GM19468 (cell line): ENCODE data around the gene COL2A1.

Experiments
- ATAC-seq: cut with Tn5 transposase; IDR thresholded peaks from one replicate; pipeline ENCODE4 v1.9.1; 2021; ENCODE audit warnings: mild to moderate bottlenecking, moderate library complexity, moderate number of reproducible peaks; ENCODE audit not compliant: unreplicated experiment; ENCODE audit errors: extremely low read depth

The COL2A1 gene

GRCh38 chr12:47992776-47993175, 11.5 kb downstream of the COL2A1 start:
- ATAC-seq, result no peak

GRCh38 chr12:47991106-47992061, 12.9 kb downstream of the COL2A1 start:
- no peak for ATAC-seq

GRCh38 chr12:47990351-47991105, 13.7 kb downstream of the COL2A1 start:
- ATAC-seq, result peak; percentile 68

DNA sequence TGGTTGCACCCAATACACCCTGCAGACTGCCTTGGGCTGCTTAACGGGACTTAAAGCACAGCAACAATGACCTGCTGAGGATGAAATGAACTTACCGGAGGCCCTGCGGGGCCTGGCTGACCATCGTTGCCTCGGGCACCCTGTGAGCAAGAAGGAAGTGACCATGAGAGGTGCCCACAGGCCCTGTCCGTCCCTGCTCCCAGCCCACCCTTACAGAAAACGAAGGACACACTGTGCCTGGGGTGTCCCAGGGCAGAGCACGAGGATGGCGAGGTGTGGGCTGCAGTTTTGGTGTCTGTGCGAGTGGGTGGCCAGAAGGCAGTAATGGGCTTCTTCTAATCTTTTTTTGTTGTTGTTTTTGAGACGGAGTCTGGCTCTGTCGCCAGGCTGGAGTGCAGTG, 14.6 kb downstream of the COL2A1 start:
- ATAC-seq, result no peak

- ATAC-seq, result no peak
Observed at GRCh38 chr12:47989023-47989417, 15.3 kb downstream of the COL2A1 start.

GRCh38 chr12:47988073-47989022, 15.9 kb downstream of the COL2A1 start:
- ATAC-seq, result no peak

GRCh38 chr12:47987411-47988072, 16.7 kb downstream of the COL2A1 start:
- no peak for ATAC-seq

DNA sequence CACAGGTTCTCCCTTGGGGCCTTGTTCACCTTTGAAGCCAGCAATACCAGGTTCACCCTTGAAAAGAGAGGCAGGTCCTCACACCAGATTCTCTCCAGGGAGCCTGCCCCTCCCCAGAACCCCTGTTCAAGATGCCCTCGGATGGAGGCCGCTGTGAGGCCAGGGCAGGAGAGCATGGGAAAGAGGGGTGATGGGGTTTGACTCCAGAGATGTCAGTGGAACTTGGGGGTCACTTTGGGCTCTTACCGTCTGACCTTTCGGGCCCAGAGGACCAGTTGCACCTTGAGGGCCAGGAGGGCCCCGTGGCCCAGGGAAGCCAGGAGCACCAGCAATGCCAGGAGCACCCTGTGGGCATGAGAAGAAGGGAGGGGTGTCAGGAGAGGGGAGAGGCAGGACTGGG, 17.4 kb downstream of the COL2A1 start:
- ATAC-seq, result no peak

DNA sequence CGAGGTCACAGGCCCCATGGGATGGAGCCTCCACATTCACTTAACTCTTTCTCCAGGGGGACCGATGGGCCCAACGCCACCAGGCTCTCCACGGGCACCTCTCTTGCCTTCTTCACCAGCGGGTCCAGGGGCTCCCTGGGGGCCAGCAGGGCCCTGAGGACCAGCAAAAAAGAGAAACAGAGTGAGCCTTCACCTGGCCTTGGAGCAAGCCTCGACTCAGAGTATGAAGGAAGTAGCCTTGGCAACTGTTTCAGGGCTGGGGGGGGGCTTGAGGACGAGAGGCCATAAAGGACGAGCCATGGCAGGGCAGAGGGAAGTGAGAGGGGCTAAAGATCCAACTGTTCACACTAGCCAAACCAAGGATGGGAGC, 18.0 kb downstream of the COL2A1 start:
- ATAC-seq, result no peak

GRCh38 chr12:47985596-47986290, 18.5 kb downstream of the COL2A1 start:
- no peak for ATAC-seq

DNA sequence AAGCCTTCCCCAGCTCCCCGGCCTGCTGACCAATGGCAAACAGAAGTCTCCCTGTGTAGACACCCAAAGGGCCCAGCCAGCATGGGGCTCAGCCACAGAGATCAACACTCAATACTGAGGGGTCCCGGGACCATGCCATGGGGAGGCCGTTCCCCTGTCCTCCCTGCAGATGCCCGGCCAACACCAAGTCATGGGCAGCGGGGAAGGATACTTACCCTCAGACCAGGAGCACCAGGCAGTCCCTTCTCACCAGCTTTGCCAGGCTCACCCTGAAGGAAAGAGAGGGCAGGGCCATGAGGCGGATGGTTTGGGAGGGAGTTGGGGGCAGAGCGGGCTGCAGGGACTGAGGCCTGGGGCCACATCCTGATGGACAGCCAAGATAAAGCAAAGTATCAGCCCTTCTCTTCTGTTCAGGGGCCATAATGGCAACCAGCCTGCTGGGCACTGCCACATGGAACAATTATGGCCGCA, 19.9 kb downstream of the COL2A1 start:
- ATAC-seq, result no peak

DNA sequence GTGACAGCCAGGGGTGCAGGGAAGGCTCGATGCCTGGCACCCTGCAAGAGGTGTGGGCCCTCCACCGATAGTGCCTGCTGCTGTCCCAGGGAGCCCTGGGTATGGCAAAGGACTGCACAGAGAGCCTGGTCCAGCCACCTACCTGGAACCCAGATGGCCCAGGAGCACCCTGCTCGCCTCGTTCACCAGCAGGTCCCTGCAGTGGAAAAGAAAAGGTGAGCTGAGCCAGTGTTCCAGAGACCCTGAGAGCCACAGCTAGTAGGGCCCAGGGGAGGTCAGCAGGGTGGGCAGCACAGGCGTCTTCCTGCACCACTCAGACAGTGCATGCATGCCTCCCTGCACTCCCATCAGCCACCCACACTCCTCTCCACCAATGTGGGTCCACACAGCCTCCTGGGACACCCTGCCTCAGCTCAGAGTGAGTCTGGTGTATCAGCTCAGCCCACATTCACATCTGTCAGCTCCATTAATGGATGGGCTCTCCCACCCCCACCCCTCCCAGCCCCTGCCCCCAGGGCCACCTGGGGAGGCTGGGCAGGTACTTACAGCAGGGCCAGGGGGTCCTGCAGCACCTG, 20.6 kb downstream of the COL2A1 start:
- no peak for ATAC-seq

GRCh38 chr12:47982770-47983169, 21.5 kb downstream of the COL2A1 start:
- no peak for ATAC-seq

GRCh38 chr12:47982311-47982710, 22.0 kb downstream of the COL2A1 start:
- no peak for ATAC-seq

- ATAC-seq, result no peak
Observed at GRCh38 chr12:47981496-47982260, 22.6 kb downstream of the COL2A1 start.

GRCh38 chr12:47980779-47981495, 23.3 kb downstream of the COL2A1 start:
- ATAC-seq, result no peak

DNA sequence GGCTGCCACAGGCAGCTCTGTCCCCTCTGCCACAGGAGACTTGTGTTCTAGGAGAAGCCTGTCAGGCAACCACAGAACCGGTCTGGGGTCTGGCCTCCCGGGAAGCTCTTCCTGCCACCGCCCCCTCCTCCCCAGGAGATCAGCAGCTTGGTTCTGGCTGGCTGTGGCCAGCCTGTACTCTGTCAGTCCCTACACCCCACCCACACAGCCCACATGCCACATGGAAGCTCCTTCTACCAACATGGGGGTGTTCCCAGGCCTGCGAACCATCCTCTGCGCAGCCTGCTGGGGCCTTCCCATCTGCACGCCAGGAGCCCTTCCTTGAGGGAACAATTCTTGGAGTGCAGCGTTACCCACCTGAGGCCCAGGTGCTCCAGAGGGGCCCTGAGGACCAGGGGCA, 24.1 kb downstream of the COL2A1 start:
- ATAC-seq, result no peak
